ENCODE results near the gene PAF1.

Gene PAF1

DNA sequence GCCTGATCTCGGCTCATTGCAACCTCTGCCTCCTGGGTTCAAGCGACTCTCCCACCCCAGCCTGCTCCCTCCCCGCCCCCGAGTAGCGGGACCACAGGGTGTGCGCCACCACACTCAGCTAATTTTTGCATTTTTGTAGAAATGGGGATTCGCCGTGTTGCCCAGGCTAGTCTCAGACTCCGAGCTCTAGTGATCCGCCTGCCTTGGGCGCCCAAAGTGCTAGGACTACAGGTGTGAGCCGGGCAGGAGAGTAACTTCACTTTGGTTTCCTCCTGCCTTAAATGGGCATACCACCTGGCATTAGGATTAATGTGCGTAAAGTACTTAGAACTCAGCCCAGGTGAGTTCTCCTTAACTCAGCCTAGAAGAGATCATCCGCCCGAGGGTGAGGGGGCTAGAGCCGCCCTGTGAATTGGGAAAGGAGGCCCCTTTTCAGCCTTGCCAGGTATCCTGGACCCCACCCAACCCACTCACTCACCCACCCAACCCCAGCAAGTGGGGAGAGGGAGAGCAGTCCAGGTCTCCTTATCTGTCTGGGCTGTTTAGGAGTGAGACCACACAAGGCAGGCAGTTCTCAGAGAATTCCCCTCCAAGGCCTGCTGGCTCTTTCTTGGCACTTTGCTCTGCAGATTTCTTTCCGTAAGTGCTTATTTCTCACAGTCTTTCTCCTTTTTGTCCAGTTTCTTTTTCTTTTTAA, 14.5 kb upstream of the PAF1 start:
- DNase-seq, result no peak

DNA sequence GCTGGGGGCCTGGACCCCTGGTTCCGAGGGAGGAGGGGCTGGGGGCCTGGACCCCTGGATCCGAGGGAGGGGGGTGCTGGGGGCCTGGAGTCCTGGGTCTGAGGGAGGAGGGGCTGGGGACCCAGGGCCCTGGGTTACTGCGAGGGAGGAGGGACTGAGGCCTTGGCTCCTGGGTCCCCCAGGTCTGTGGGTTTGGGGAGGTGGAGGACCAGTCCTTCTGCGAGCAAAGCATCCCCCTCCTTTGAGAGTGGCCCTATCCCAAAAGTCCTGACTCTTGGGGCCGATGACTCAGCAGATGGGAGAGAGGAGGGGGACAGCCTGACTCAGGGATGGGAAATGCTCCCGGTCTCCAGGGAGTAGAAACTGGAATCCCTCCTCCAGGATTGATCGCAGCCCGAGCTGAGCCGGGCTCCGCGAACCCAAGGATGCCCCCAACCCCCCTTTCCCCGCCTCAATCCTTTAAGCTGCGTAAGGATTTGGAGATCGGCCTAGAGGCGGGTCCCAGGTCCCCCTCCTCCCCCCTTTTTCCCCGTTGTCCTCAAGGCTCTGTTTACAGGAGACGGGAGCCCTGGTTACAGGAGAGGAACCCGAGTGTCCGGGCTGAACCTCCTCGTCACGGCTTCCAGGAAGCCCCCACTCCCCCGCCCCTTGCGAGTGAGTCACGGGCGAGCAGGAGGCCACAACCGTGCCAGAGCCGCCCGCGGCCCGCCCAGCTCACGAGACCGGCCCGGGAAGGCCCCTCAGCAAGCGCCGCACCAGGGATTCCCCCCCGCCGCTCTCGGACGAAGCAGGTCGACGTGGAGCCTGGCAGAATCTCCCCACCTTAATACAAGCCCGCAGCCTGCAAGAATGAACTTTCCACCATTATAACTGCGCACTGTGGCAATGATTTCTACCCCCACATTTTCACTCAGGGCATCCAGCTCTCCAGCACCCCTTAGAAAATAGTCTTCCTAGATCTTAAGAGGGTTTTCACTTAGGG, 12.7 kb upstream of the PAF1 start:
- DNase-seq, result peak; percentile 96

DNA sequence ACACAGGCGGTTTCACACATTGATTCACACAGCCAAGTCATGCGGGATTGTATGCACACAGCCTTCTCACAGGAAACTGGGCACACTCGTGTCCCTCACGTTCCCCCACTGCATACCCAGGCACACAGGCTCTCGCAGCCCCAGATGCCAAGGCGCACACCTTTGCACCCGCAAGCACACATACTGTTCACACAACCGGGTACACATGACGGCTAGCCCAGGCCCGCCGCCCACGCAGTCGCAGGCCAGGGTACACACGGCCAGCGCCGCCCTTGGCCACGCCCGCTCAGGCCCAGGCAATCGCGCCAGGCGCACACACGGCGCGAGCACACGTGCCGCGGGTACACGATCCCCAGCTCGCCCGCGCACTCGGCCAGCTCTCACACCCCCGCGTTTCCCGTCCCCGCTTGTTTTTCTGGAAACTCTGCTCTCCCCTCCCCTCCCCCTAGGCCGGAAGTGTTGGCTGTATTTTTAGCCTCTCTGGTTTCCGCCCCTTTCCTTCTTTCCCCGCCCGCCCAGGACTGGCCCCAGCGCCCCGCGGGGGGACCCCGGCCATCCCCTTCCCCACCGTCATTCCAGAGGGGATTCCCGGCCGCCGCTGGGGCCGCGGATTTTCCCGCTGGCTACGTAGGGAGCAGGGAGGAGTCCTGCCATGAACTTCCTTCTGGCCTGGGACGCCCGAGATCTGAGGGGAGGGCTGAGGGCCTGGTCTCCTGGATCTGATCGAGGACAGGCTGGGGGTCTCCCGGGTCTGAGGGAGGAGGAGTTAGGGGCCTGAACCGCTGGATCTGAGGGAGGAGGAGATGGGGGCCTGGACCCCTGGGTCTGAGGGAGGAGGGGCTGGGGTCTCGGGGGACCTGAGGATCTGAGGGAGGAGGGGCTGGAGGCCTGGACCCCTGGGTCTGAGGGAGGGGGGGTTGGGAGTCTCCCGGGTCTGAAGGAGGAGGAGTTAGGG, 11.7 kb upstream of the PAF1 start:
- peak; percentile 92 for DNase-seq

DNA sequence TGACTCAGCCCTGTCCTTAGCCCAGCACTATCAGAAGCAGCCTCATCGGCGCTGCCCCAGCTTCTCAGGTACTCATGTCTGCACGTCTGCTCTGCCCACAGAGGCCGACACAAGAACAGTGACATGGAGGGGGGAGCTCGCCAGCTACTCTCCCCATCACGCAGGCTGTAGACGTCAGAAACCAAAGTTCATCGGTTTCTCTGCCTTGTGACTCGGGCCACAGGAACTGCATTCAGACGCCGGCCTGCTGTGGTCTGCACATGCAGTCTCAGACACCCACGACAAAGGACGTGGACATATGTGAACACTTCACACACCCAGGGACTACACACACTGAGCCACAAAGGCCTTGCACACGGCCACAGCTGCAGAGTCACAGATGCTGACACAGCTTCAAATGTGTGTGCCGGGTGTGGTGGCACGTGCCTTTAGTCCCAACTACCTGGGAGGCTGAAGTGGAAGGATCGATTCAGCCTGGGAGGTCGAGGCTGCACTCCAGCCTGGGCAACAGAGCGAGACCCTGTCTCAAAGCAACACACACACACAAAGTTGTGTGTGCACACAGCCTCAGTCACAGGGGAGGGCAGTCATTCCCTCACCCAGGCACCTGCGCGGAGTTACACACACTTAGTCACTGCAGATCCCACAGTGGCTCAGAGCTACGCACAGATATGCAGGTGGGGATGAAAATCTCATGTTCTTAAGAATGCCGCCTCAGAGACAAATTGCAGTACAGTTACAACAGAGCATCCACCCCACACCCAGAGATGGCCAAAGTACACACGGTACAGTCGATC, 10.8 kb upstream of the PAF1 start:
- peak; percentile 84 for DNase-seq

DNA sequence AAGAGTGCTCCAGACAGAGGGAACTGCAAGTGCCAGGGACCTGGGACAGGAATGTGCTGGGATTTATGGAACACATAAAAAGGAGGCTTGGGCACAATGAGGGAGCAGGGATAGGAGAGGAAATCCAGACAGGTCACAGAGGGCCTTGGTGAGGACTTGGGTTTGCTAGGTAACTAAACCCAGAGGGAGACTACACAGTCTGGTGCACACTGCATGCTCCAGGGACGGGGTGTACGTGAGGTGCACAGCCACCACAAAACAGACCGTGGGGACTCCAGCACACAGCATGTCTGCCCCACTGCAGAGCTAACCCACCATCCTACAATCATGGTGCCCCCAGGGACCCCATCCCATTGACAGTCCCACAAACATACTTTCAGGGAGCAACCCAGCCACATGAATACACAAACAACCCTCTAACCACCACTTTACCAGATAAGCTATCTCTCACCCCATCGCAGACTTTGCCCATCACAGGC, 10.2 kb upstream of the PAF1 start:
- no peak for DNase-seq

DNA sequence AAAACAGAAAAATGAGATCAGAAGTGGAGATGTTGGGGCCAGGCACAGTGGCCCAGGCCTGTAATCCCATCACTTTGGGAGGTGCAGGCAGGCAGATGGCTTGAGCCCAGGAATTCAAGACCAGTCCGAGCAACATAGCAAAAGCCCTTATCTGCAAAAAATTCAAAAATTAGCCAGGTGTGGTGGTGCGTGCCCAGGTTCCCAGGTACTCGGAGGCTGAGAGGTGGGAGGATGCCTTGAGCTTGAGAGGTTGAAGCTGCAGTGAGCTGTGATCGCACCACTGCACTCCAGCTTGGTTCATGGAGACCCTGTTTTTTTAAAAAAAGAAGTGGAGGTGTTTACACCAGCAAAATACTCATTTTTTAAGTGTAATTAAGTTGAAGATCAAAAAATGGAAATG, 9.2 kb upstream of the PAF1 start:
- DNase-seq, result no peak

DNA sequence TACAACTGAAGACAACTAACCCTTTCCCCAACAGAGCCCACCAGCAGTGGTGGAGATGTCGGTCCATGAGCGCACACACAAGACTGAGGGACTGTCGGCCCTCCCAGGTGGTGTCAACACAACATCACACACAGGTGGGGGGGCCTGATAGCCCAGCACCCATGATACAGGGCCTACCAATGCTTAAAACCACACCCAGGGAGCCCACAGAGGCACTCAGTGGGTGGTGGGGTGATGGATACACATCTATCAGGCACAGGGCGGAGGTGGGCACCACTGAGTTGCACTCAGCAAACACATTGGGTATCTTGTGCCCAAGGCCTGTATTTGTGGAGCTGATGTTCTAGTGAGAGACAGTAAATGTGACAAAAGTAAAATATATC, 8.8 kb upstream of the PAF1 start:
- no peak for DNase-seq

DNA sequence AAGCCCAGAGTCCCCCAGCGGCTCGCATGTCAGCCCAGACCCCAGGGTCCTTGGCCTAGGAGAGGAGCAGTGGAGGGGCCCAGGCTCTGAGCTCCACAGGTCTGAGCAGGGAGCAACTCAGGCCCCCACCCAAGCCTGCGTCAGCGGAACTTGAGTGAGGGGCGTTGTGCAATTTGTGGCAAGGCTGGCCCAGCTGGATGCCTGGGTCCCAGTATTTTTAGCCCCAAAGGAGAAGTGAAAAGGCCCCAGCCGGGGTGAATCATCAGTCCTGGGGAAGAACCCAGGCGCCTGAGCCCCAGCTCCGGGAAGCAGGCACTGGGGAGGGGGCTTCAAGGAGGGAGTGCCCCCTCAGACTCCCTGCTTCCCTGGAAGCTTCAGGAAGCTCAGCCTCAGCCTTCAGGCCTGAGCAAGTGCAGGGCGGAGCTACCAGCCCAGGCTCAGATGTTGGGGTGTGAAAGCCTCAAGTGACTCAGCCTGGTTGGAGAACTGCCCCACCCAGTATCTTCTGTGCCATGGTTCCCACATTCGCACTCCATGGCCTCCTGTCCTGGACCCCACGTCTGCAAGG, 7.5 kb upstream of the PAF1 start:
- no peak for DNase-seq

DNA sequence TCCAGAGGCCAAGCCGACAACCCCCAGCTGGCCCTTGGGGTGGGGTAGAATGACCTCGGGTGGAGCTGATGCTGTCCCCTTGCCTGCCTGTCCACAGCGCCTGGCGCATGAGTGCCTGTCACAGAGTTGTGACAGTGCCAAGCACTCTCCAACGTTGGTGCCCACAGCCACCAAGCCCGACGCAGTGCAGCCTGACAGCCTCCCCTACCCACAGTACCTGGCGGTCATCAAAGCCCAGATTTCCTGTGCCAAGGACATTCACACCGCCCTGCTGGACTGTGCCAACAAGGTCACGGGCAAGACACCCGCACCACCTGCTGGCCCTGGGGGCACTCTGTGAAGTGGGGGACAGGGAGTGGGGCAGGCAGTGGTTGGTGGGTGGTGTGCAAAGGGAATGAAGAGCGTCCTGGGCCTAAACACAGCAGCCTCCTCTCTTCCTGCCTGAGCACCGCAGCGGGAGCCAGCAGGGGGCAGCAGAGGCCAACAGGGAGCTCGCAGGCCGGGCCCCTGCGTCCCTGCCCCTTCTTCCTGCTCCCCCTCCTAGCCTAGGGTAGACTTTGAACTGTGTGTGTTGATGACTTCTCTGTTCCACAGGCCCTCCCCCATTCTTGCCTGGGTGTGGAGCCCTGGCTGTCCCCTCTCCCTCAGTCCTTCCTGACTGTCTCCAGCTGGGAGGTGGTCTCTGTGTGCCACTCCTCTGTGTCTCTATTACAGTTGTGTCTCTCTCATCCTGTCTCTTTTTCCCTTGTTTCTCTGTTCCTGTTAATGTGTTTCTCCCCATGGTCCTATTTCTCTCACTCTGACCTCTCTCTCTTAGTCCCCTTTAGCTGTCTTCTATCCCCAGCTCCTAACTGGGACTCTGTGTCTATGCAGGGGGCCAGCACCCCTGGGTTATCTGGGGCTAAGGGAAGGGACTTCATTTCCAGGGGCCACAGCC, 6.7 kb upstream of the PAF1 start:
- peak; percentile 93 for DNase-seq

DNA sequence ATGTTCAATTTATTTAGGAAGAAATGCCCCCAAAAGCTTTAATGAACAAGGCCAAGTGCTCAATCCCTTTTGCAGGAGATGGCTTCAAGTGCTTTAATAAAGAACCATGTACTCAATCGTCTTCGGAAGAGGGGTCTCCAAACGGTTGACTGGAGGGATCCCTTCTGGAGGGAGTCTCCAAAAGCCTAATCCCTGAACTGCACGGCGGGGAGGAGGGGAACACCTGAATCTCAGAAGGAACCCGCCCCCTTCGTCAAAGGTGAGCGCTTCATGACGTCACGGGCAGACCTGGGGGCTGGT, 505 bp downstream of the PAF1 start:
- DNase-seq, result no peak

DNA sequence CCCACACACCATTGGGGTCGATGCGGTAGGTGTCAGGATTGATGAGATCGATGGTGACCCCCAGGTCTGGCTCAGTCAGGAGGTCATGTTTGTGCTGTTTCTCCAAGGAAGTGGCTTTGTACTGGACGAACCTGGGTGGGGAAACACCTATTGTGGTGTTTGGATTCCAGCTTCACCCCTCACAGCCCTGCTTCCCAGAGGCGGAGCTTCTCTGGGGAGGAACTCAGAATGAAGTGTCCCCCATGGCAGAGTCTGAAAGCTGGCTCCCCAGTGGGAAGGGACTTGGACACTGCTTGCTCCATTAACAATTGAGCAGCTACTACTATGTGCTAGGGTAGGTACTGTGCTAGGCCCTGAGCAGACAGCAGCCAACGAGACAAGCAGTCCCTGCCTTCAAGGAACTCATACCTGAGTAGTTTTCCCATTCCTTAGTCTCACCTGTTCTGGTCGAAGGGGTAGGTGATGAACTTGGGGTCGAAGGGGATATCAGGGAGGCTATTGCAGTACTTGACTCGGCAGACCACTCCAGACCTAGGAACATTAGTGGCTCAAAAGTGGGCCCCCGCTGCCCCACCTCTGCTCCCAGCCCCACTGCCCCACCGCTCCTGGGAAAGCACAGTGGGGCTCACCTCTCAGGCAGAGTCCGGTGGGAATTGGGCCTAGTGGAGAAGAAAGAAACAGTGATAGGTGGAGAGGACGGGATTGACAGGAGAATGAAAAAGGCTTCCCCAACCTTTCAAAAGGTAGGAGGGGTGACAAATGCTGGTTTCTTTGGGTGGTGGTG, 1.1 kb downstream of the PAF1 start:
- no peak for DNase-seq

DNA sequence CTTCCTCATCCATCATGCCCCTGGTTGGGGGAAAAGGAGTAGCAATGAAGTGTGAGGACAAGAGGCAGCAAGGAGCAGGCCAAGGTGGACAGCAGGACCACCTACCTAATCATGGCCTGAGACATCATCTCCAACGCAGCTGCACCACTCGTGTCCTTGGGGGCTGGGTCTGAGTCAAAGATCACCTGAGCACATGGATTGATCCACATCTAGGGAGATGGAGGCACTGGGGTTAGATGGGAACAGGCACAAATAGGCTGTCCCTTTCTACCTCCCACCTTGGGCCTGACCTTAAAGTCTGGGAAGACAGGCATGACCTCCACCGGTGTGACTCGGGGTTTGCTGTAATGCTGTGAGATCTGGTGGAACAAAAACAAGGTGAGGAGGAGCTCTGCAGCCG, 2.2 kb downstream of the PAF1 start:
- DNase-seq, result no peak

DNA sequence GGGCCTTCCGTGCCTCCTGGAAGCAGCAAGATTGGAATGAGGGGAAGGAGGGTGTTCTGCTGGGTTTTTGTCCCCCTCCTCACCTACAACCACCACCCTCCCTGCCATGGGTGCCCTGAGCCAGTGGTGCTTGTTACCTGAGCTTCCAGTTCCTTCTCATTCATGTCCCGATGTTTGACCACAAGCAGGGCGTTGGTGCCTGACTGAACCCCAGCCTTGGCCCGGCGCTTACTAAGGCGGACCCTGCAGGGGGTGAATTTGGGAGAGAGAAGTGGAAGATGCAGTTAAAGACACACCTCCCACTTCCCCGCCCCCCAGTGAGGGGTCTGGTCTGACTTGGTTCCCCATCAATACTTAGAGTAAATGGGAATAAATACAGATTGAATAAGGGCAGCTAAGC, 4.3 kb downstream of the PAF1 start:
- no peak for DNase-seq

DNA sequence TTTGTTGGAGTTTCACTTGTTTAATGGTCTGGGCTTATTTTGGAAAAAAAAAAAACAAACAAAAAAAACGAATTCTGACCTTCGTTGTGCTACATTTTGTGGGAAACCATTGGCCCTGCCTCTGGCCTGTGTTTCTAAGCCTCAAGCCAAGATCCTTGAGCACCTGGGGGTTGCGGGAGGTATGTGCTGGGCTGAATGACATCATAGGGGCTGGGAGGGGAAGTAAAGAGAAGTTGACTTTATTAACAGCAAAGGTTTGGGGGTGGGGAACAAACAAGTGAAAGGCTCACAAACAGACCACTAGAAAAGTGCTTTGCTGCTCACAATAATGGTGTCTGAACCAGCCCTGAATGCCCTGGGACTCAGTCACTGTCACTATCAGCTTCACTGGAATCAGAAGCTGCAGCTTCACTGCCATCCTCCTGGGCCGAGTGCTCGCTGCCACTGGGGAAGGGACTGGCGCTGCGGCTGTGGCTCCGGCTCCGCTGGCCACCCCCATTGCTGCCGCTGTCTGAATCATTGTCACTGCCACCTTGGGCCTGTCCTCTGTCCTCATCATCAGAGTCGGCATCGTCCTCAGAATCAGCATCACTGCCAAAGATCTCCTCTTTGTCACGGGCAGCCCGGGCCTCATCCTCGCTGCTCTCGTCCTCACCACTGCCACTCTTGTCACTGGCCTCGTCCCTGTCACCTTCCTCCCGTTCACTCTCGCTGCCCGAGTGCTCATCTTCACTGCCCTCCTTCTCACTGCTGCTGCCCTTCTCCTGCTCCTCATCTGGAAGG, 5.1 kb downstream of the PAF1 start:
- DNase-seq, result no peak

DNA sequence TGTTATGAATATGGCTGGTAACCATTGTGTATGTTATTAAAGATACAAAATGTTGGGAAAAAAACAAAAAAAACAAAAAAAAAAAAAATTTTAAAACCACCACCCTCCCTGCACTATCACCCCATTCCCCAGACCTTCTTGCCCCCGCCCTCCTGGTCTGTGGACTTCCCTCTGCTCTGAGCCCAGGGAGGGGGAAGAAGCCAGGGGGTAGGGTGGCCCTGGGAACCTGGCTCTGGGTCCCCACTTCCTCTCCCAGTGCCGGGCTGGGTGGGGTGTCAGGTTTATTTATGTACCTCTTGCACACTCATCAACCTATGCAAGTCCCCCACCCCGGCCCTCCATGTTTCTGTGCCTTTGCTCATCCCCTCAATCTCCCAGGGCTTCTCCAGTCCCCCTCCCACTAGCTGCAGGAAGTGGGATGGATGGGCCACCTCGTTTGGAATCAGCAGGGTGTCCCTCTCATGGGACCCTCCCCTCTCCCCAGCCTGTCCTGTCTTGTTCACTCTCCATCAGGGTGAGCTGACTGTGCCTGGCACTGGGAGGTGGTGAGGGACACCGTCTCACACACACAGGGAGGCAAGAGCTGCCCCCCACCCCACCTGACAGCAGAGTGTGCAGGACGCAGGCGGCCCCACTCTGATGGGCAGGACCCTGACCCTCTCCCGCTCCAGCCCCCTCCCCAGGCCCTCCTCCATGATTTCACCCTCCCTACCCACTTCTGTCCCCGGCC, 5.9 kb downstream of the PAF1 start:
- no peak for DNase-seq

DNA sequence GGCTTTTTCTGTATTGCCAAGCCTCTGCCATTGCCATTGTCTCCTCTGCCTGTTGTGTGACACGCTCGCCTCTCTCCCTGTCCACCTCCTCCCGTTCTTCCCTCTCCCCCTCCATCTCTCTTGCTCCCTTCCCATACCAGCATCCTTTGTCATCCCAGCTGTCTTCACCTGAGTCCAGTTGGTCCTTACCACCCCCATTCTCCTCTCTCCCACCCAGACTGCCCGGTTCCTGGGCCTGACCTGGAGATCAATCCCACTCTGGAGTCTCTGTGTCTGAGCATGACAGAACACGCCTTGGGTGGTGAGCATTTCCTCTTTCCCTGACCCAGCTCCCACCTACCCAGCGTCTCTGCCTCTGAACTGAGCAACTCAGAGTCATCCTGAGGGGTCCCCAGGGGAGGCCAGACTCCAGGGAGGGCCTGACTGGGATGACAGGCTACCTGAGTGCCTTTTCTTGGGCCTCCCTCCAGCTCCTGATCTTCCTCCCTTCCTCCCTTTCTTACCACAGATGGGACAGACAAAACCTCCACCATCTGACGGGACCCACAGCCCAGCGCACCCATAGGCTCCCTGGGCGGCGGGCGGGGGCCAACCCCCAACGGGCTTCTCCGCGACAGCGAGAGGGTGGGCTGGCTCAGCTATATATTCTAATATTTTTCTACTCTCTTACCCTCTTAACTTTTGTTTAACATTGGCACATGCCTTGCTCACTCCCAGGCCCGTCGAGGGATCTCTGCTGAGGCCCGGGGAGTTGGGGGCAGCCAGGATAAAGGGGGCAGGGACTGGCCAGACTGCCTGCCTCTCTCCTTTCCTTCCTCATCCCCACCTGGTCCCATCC, 7.7 kb downstream of the PAF1 start:
- DNase-seq, result no peak

DNA sequence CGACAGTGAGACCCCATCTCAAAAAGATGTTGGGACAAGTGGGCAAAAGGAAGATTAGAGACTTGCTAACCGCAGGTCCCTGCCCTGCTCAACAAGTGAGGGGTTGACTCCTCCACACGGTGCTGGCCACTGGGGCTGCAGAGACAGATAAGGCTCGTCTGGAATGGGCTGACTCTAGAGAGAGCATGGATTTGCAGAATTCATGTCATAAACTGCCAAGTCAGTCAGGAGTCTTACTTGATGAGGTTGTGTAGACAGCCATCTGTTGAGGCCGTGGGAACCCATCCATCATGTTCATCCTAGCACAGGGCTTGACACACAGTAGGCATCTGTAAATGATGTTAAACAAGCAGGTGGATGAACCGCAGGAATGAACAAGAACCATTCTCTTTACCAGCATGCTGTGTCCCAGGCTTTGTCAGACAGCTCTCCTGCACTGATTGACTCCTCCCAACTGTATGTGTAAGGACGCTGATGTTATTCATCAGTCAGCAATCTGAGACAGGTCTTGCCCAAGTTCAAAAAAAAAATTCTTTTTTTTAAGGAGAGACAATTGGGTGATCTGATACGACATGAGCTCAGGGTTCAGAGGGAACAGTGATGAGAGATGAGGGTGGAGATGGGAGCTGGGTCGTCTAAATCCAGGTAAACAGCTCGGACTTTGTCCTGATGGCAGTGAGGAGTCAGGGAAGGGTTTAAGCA, 8.8 kb downstream of the PAF1 start:
- DNase-seq, result no peak

Data from islet precursor cell (in vitro differentiated cells).